HG03469 (cell line): ENCODE results near the gene SRPX2.

Source experiments
- ATAC-seq: cut with Tn5 transposase; IDR thresholded peaks from one replicate; pipeline ENCODE4 v1.9.1; 2021; ENCODE audit warnings: mild to moderate bottlenecking, moderate library complexity, moderate number of reproducible peaks; ENCODE audit not compliant: unreplicated experiment

The SRPX2 gene, protein sequence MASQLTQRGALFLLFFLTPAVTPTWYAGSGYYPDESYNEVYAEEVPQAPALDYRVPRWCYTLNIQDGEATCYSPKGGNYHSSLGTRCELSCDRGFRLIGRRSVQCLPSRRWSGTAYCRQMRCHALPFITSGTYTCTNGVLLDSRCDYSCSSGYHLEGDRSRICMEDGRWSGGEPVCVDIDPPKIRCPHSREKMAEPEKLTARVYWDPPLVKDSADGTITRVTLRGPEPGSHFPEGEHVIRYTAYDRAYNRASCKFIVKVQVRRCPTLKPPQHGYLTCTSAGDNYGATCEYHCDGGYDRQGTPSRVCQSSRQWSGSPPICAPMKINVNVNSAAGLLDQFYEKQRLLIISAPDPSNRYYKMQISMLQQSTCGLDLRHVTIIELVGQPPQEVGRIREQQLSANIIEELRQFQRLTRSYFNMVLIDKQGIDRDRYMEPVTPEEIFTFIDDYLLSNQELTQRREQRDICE

GRCh38 chrX:100643956-100644860, at the start of gene SRPX2:
TSS of gene SRPX2 (plus strand) at chrX:100644199. CDS start at chrX:100646323, 2,124 bp downstream.
- peak; percentile 76 for ATAC-seq

GRCh38 chrX:100596601-100597000, 47.4 kb upstream of the SRPX2 start:
- no peak for ATAC-seq

- no peak for ATAC-seq
These were observed 44.5 kb upstream of the SRPX2 start for GRCh38 chrX:100599456-100599855.

DNA sequence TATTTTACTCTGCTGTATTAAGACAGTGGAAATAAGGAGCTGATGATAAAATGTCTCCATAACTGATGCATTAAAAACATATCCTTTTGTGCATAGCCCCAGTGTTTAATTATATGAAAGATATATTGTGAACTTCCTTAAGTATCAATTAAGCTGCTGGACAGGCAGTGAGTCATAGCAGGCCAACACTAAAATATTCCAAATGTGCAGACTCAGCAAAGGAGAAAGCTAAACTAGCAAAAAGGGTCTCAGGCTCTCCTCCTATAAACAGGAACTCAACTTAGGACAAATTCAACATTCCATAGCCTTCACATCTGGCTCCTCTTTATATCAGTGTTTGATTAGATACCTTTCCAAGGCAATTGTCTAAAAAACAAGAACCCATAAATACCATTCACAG, 43.7 kb upstream of the SRPX2 start:
- ATAC-seq = no peak

- peak; percentile 67 for ATAC-seq
These were observed 43.2 kb upstream of the SRPX2 start for GRCh38 chrX:100600758-100601157.

- ATAC-seq = peak; percentile 44
These were observed 37.2 kb upstream of the SRPX2 start for GRCh38 chrX:100606753-100607152.

- no peak for ATAC-seq
These were observed 34.4 kb upstream of the SRPX2 start for GRCh38 chrX:100609591-100609990.

DNA sequence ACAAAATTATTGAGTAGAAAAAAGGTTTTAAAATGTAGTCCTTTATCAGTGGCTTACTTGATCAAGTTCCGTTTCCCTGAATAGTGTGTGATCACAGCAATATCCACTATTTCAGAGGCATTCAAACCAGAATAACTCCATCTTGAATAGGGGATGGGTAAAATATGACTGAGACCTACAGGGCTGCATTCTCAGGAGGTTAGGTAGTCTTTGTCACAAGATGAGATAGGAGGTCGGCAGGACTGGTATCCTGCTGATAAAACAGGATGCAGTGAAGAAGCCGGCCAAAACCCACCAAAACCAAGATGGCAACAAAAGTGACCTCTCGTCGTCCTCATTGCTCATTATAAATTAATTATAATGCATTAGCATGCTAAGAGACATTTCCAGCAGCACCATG, 32.0 kb upstream of the SRPX2 start:
- no peak for ATAC-seq

- peak; percentile 100 for ATAC-seq
These were observed 29.0 kb upstream of the SRPX2 start for GRCh38 chrX:100615005-100615404.

DNA sequence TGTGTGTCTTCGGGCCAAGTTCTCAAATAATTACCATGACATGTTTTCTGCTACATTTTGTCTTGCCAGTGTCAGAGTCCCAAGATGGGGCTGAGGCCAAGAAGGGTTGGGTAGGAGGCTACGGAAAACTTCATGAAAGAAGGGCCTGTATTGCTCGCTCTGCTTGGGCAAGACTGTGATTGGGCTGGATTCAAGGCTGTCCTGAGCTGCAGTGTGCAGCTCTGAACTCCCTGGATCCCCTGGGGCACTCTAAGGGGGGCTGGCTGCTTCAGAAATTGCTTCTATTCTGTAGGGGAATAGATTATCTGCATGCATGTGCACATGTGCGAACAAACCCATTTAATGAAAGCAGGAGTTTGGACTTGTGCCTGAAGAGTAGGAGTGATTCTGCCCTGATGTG, 21.0 kb upstream of the SRPX2 start:
- no peak for ATAC-seq

GRCh38 chrX:100625985-100626491, 18.0 kb upstream of the SRPX2 start:
- peak; percentile 85 for ATAC-seq

GRCh38 chrX:100635040-100635439, 9.0 kb upstream of the SRPX2 start:
- no peak for ATAC-seq

- no peak for ATAC-seq
These were observed 8.0 kb upstream of the SRPX2 start for GRCh38 chrX:100635989-100636320.

- peak; percentile 99 for ATAC-seq
These were observed 7.5 kb upstream of the SRPX2 start, which contains the start of gene TSPAN6 for GRCh38 chrX:100636321-100636991. TSS of gene TSPAN6 (minus strand) at chrX:100636806. CDS start at chrX:100636694, 112 bp downstream.

GRCh38 chrX:100642290-100642689, 1.7 kb upstream of the SRPX2 start:
- ATAC-seq = no peak

GRCh38 chrX:100643212-100643611, 787 bp upstream of the SRPX2 start:
- no peak for ATAC-seq

DNA sequence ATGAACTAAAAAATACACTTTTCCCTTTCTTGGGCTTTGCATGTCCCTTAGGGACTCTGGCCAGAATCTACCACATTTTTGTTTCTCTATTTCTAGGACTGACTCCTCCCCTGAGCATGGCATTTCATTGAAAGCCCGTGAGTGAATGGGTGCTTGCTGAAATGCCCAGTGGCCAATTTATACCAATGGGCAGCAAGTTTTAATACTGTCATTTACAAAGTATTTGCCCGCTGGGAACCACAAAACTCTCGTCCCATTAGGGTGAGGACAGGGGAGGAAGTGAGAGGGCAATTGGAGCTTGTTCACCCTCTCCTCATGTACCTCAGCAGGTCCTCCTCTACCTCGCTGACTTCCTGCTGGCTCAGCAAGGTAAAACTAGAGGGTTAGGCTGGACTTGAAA, 1.1 kb downstream of the SRPX2 start:
- ATAC-seq = no peak

- no peak for ATAC-seq
These were observed 3.1 kb downstream of the SRPX2 start for GRCh38 chrX:100647095-100647494.

- ATAC-seq = no peak
These were observed 3.7 kb downstream of the SRPX2 start for GRCh38 chrX:100647739-100648138.

GRCh38 chrX:100648458-100649417, 4.7 kb downstream of the SRPX2 start:
- ATAC-seq = no peak
